Measurements from ENCODE around the gene VTI1A.

GRCh38 chr10:112589081-112589480 lies 142.1 kb downstream of the VTI1A start:
- TF ChIP-seq HNF4G (IDR thresholded peaks at IDR 0.05; ENCODE audit: borderline replicate concordance, low read depth, low read length) (no peak), HNF4G (CRISPR knock-in tag; IDR thresholded peaks at IDR 0.05; ENCODE audit: borderline replicate concordance, low read depth) (no peak), NR2C2 (CRISPR knock-in tag; IDR thresholded peaks at IDR 0.05; ENCODE audit: borderline replicate concordance) (no peak), MZF1 (CRISPR knock-in tag; IDR thresholded peaks at IDR 0.05; ENCODE audit: borderline replicate concordance) (no peak), ZKSCAN8 (CRISPR knock-in tag; IDR thresholded peaks at IDR 0.05; ENCODE audit: borderline replicate concordance) (no peak), MAX (IDR thresholded peaks at IDR 0.05) (no peak), SALL2 (CRISPR knock-in tag; IDR thresholded peaks at IDR 0.05) (no peak), PHF8 (CRISPR knock-in tag; IDR thresholded peaks at IDR 0.05) (no peak)

Measured in HepG2 (cell line).